ENCODE results near the gene CXorf66.

GRCh38 chrX:139949703-139950102, 15.6 kb downstream of the CXorf66 start:
- no peak for TF ChIP-seq CTCF (IDR thresholded peaks at IDR 0.05 in 2 of 3, conservative IDR thresholded peaks at IDR 0.05 in 1 of 3; ENCODE audit: borderline replicate concordance in 1 of 3, insufficient read depth in 1 of 3, low read depth in 2 of 3, low read length in 2 of 3)
- no peak for TF ChIP-seq EZH2 (IDR thresholded peaks at IDR 0.05)
- no peak for TF ChIP-seq CEBPB (IDR thresholded peaks at IDR 0.05; ENCODE audit: low read depth)
- TF ChIP-seq TCF7L2 (IDR thresholded peaks at IDR 0.05; ENCODE audit: borderline replicate concordance, extremely low read depth, insufficient read depth, insufficient read length): no peak
- TF ChIP-seq RAD21 (IDR thresholded peaks at IDR 0.05; ENCODE audit: low read depth): no peak
